ENCODE measurements around the gene LAT.

DNA sequence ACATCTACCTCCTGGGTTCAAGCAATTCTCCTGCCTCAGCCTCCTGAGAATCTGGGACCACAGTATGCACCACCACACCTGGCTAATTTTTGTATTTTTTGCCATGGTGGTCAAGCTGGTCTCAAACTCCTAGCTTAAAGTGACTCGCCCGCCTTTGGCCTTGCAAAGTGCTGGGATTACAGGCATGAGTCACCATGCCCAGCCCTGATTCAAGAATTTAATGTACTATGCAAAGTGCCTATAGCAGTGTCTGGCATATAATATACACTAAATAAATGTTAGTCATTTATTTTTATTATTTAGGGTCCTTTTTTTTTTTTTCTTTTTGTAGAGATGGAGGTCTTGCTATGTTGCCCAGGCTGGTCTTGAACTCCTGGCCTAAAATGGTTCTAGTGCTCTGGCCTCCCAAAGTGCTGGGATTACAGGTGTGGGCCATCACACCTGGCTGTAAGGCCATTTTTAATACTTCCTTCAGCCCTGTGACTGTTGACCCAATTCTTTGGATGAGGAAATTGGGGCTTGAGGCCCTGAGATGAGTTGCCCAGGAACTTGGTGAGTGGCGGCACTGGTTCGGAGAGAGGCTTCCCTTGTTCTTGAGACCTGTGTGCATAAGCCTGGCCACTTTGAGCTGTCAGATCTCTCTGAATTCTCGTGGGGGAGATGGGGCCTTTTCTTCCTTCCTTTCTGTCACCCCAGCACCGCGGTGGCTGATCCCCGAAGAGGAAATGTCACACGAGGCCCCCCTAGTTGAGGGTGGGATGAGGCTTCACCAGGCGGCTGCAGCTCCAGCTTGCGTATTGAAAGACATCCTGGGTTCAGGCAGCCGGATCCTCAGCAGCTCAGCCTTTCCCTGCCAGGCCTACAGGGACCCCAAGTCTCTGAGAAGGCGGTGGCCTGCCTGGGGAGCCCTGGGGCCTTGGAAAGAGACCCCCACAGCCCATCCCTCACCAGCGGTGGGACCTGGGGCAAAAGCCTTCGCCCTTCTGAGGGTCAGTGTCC, 38.7 kb downstream of the LAT start:
- no peak for TF ChIP-seq CTCF (conservative IDR thresholded peaks at IDR 0.05; ENCODE audit: low read length)
- no peak for TF ChIP-seq EZH2phosphoT487 (IDR thresholded peaks at IDR 0.05; ENCODE audit: borderline replicate concordance)
